Subcutaneous adipose tissue (tissue), 4 donors: ENCODE results near the gene PLVAP. TPM values are rescaled to one million over a fixed set of nuclear protein-coding genes. Genes with fewer than 3 reads are reported as not detected.

Source experiments
- CTCF ChIP-seq: fragments of 450-650 bp; IDR thresholded peaks from one replicate; pipeline ENCODE4 v1.5.1; 2016; ENCODE audit warnings: low read depth, mild to moderate bottlenecking, control low read depth, antibody characterized with exemption, moderate library complexity
- total RNA-seq, 4 donors: library from RNA; depleted of rRNA; stranded (reverse); fragments of >200 nt; gene quantifications; one replicate each; pipeline ENCODE4 v1.1.0, GENCODE V29; 2016

PLVAP gene
- total RNA-seq, 4 donors from 2014 or later: 22.6 to 220 (median 82.6) TPM

GRCh38 chr19:17304386-17305215 lies 72.5 kb downstream of the PLVAP start:
- no peak for TF ChIP-seq CTCF

GRCh38 chr19:17303940-17304267 lies 73.2 kb downstream of the PLVAP start:
- TF ChIP-seq CTCF: no peak

- no peak for TF ChIP-seq CTCF
Measured at GRCh38 chr19:17303167-17303939, 73.8 kb downstream of the PLVAP start, which contains the start of gene ABHD8. ABHD8 (minus strand) TSS chr19:17303425; CDS start chr19:17301616, 1,809 bp downstream.

- no peak for TF ChIP-seq CTCF
Measured at GRCh38 chr19:17302391-17303166, 74.6 kb downstream of the PLVAP start.

Other genes with a start within 250 kb of the PLVAP start
- 10 to 100 TPM; 20.5 to 31.3 (median 29.2) TPM for gene USE1, start 162.0 kb downstream of the PLVAP start, total RNA-seq
- gene OCEL1, start 151.1 kb downstream of the PLVAP start, total RNA-seq: 10 to 100 TPM in 2 of 4 donors, 1 to 10 TPM in 2; 8.8 to 16.2 (median 12.0) TPM
- gene NR2F6, start 131.4 kb downstream of the PLVAP start, total RNA-seq: 10 to 100 TPM in 2 of 4 donors, 1 to 10 TPM in 2; 7.1 to 47.7 (median 10.7) TPM
- gene USHBP1, start 112.6 kb downstream of the PLVAP start, total RNA-seq: 10 to 100 TPM in 1 of 4 donors, 1 to 10 TPM in 3; 3.4 to 39.9 (median 4.8) TPM
- 10 to 100 TPM; 49.6 to 60.6 (median 54.7) TPM for gene BABAM1, start 109.9 kb downstream of the PLVAP start, total RNA-seq
- under 1 TPM in 2 of 4 donors, not detected in 2; 0.22 to 0.51 TPM for gene ANKLE1, start 95.4 kb downstream of the PLVAP start, total RNA-seq
- gene ABHD8, start 73.9 kb downstream of the PLVAP start, total RNA-seq: 10 to 100 TPM in 2 of 4 donors, 1 to 10 TPM in 2; 6.2 to 17.5 (median 12.1) TPM
- gene MRPL34, start 71.5 kb downstream of the PLVAP start, total RNA-seq: 100 to 1,000 TPM; 117 to 211 (median 135) TPM
- 10 to 100 TPM in 2 of 4 donors, 1 to 10 TPM in 2; 4.6 to 23.5 (median 9.5) TPM for gene DDA1, start 67.8 kb downstream of the PLVAP start, total RNA-seq
- gene ANO8, start 42.5 kb downstream of the PLVAP start, total RNA-seq: 10 to 100 TPM in 1 of 4 donors, 1 to 10 TPM in 3; 5.4 to 30.3 (median 7.5) TPM
- gene GTPBP3, start 39.8 kb downstream of the PLVAP start, total RNA-seq: 10 to 100 TPM in 3 of 4 donors, 1 to 10 TPM in 1; 8.6 to 32.2 (median 14.6) TPM
- gene CCDC194, start 16.9 kb upstream of the PLVAP start, total RNA-seq: not detected
- 100 to 1,000 TPM in 2 of 4 donors, 10 to 100 TPM in 2; 61.5 to 153 (median 92.1) TPM for gene BST2, start 28.3 kb upstream of the PLVAP start, total RNA-seq
- gene MVB12A, start 42.7 kb upstream of the PLVAP start, total RNA-seq: 10 to 100 TPM; 45.6 to 61.7 (median 54.3) TPM
- gene TMEM221, start 71.3 kb upstream of the PLVAP start, total RNA-seq: under 1 TPM in 3 of 4 donors, not detected in 1; 0.34 to 0.66 (median 0.49) TPM
- 1 to 10 TPM in 2 of 4 donors, not detected in 2; 1.3 to 2.1 TPM for gene NXNL1, start 83.6 kb upstream of the PLVAP start, total RNA-seq
- 10 to 100 TPM; 15.0 to 66.5 (median 36.6) TPM for gene SLC27A1, start 93.2 kb upstream of the PLVAP start, total RNA-seq
- gene PGLS, start 134.3 kb upstream of the PLVAP start, total RNA-seq: 100 to 1,000 TPM in 1 of 4 donors, 10 to 100 TPM in 3; 43.7 to 107 (median 65.2) TPM
- 100 to 1,000 TPM in 1 of 4 donors, 10 to 100 TPM in 3; 58.2 to 118 (median 94.5) TPM for gene COLGALT1, start 178.3 kb upstream of the PLVAP start, total RNA-seq